HCT116 (cell line): Measurements from ENCODE around the gene OR2A12. TPM values are rescaled to one million over a fixed set of nuclear protein-coding genes. Genes with fewer than 3 reads are reported as not detected.

Experiments
- ATAC-seq: fragments of 200-7000 bp; cut with Tn5 transposase; 2 replicates; pipeline ENCODE4 v1.9.1; 2020; ENCODE audit warnings: mild to moderate bottlenecking, moderate library complexity
- BruUV-seq: library from RNA; stranded (reverse); fragments of 400-500 nt; replicated peaks from 2 replicates; lab custom pipeline; 2021; lab: Mats Ljungman, UMichigan
- CTCF ChIA-PET: fragments of 300-600 bp; sonication (Branson Sonifier 250); formaldehyde crosslinking; loops from one replicate; lab custom pipeline; 2021; ENCODE audit warnings: antibody characterized with exemption; lab: Charles Lee
- POLR2A ChIA-PET: fragments of 300-600, 350-600 bp; sonication (Branson Sonifier 250); formaldehyde crosslinking; loops from one replicate; lab custom pipeline; 2021; ENCODE audit warnings: antibody characterized with exemption; lab: Charles Lee
- RAD21 ChIA-PET, 2 experiments: fragments of 300-600 bp; sonication (Branson Sonifier 250); formaldehyde crosslinking; loops; one replicate each; lab custom pipeline; 2023; ENCODE audit warnings: low total read pairs in 2 of 2; ENCODE audit not compliant: uncharacterized antibody in 2 of 2, unreplicated experiment in 2 of 2, low non-redundant PET in 1 of 2; lab: Charles Lee
- DNase-seq: peaks from one replicate; pipeline ENCODE4 v3.0.0-alpha.2; 2010; ENCODE audit warnings: low read depth, low spot score
- H2AFZ ChIP-seq: fragments of 200-600 bp; shearing (Covaris generic), sonication (generic); 2 replicates; pipeline ENCODE4 v1.6.1; 2017; ENCODE audit warnings: low read depth, mixed run types, mixed read lengths, antibody characterized with exemption, low read length; ENCODE audit not compliant: poor library complexity, severe bottlenecking
- H3K27ac ChIP-seq: 2 replicates; pipeline ENCODE4 v1.5.1; 2012; ENCODE audit warnings: low read depth, low read length
- H3K27me3 ChIP-seq: fragments of 200-600 bp; sonication (generic); 2 replicates; pipeline ENCODE4 v1.6.1; 2016; ENCODE audit warnings: mixed run types, low read length, mixed read lengths; ENCODE audit not compliant: insufficient read depth
- H3K36me3 ChIP-seq, 2 experiments: fragments of 200-500 bp in 1 of 2; fragments of 200-600 bp in 1 of 2; sonication (Bioruptor generic) in 1 of 2; sonication (generic) in 1 of 2; 2 replicates each; pipeline versions ENCODE4 v1.5.1 to v1.6.1; 2014 to 2016; ENCODE audit warnings: low read length in 2 of 2, inconsistent platforms in 1 of 2, mixed read lengths in 1 of 2, mixed run types in 1 of 2; ENCODE audit not compliant: insufficient read depth in 2 of 2, control insufficient read depth in 1 of 2
- H3K4me1 ChIP-seq, 2 experiments: fragments of 200-600 bp in 1 of 2; sonication (generic) in 1 of 2; 2 replicates each; pipeline versions ENCODE4 v1.5.1 to v1.6.1; 2012 to 2017; ENCODE audit warnings: low read length in 2 of 2, inconsistent platforms in 1 of 2, mild to moderate bottlenecking in 1 of 2, mixed read lengths in 1 of 2, mixed run types in 1 of 2, moderate library complexity in 1 of 2; ENCODE audit not compliant: insufficient read depth in 2 of 2, control insufficient read depth in 1 of 2
- H3K4me2 ChIP-seq: fragments of 200-600 bp; sonication (generic); 2 replicates; pipeline ENCODE4 v1.6.1; 2017; ENCODE audit warnings: mixed run types, low read length, mixed read lengths
- H3K4me3 ChIP-seq, 2 experiments: fragments of 200-600 bp in 1 of 2; sonication (generic) in 1 of 2; replicated peaks in 1 of 2; 2 replicates each; pipeline ENCODE4 v1.5.1; 2011 to 2016; ENCODE audit warnings: low read length in 2 of 2, control low read depth in 1 of 2, low read depth in 1 of 2, mild to moderate bottlenecking in 1 of 2, mixed read lengths in 1 of 2, mixed run types in 1 of 2
- H3K79me2 ChIP-seq: fragments of 200-600 bp; sonication (generic); 2 replicates; pipeline ENCODE4 v1.6.1; 2017; ENCODE audit warnings: mild to moderate bottlenecking, mixed run types, low read length, moderate library complexity, mixed read lengths; ENCODE audit not compliant: insufficient read depth
- H3K9ac ChIP-seq: fragments of 200-600 bp; sonication (generic); 2 replicates; pipeline ENCODE4 v1.6.1; 2016; ENCODE audit warnings: low read length, mixed read lengths
- H3K9me2 ChIP-seq: fragments of 200-600 bp; sonication (generic), shearing (Covaris generic); 2 replicates; pipeline ENCODE4 v1.6.1; 2017; ENCODE audit warnings: mixed run types, mild to moderate bottlenecking, moderate library complexity; ENCODE audit not compliant: insufficient read depth
- H3K9me3 ChIP-seq, 2 experiments: fragments of 200-500 bp in 1 of 2; fragments of 200-600 bp in 1 of 2; sonication (Bioruptor generic) in 1 of 2; sonication (generic) in 1 of 2; 2 replicates each; pipeline ENCODE4 v1.6.1; 2014 to 2017; ENCODE audit warnings: low read length in 2 of 2, mixed read lengths in 2 of 2, inconsistent platforms in 1 of 2, low read depth in 1 of 2, mild to moderate bottlenecking in 1 of 2, mixed run types in 1 of 2, moderate library complexity in 1 of 2; ENCODE audit not compliant: control insufficient read depth in 1 of 2, insufficient read depth in 1 of 2
- H4K20me1 ChIP-seq: fragments of 200-600 bp; sonication (generic), shearing (Covaris generic); 2 replicates; pipeline ENCODE4 v1.6.1; 2017; ENCODE audit warnings: mixed run types, mild to moderate bottlenecking, moderate library complexity; ENCODE audit not compliant: insufficient read depth
- CBX3 ChIP-seq: IDR thresholded peaks from 2 replicates; pipeline ENCODE4 v1.6.1; 2012; ENCODE audit warnings: low read depth
- CTCF ChIP-seq, 3 experiments: fragments of 200-600 bp in 1 of 3; sonication (generic) in 1 of 3; IDR thresholded peaks in 2 of 3; conservative IDR thresholded peaks in 1 of 3; 2 replicates each; pipeline ENCODE4 v1.5.1; 2012 to 2017; ENCODE audit warnings: low read depth in 2 of 3, low read length in 2 of 3, antibody characterized with exemption in 1 of 3, borderline replicate concordance in 1 of 3, control low read depth in 1 of 3, mild to moderate bottlenecking in 1 of 3, mixed read lengths in 1 of 3, mixed run types in 1 of 3, moderate library complexity in 1 of 3; ENCODE audit not compliant: insufficient read depth in 1 of 3
- FOSL1 ChIP-seq: IDR thresholded peaks from 2 replicates; pipeline ENCODE4 v1.6.1; 2012; ENCODE audit warnings: low read depth
- RAD21 ChIP-seq: IDR thresholded peaks from 2 replicates; pipeline ENCODE4 v1.6.1; 2012; ENCODE audit warnings: low read depth, mild to moderate bottlenecking
- SP1 ChIP-seq: IDR thresholded peaks from 2 replicates; pipeline ENCODE4 v1.6.1; 2012; ENCODE audit warnings: low read depth
- TCF7L2 ChIP-seq: IDR thresholded peaks from 2 replicates; pipeline ENCODE4 v1.7.0; 2011; ENCODE audit warnings: borderline replicate concordance, inconsistent platforms; ENCODE audit not compliant: insufficient read depth, insufficient read length; ENCODE audit errors: extremely low read depth
- ZFX ChIP-seq: fragments of 450-650 bp; IDR thresholded peaks from 2 replicates; pipeline ENCODE4 v1.6.1; 2017
- ZNF274 ChIP-seq: fragments of 200-500 bp; sonication (Bioruptor generic); IDR thresholded peaks from 2 replicates; pipeline ENCODE4 v1.6.1; 2014; ENCODE audit warnings: mild to moderate bottlenecking, low read depth, low read length, inconsistent platforms
- intact Hi-C: fragments of 100-400 bp; cut with micrococcal nuclease; formaldehyde crosslinking; loops from 2 replicates; pipeline ENCODE4 v1.10.0; 2022
- total RNA-seq: library from RNA; stranded (reverse); gene quantifications from one replicate; pipeline ENCODE4 v1.2.1, GENCODE V29; 2021; ENCODE audit not compliant: unreplicated experiment
- TF ChIP-seq, protein P1 (sequence below): IDR thresholded peaks from 2 replicates; pipeline ENCODE4 v1.6.1; 2012

OR2A12 gene
- total RNA-seq, 1 experiment from 2014 or later = not detected

GRCh38 chr7:144148224-144148827 lies 62.2 kb downstream of the OR2A12 start:
- H4K20me1 ChIP-seq = no peaks in the 10 kb centered on the region
- intact Hi-C loops = no loop called here
- no peaks in the 10 kb centered on the region for H3K9me2 ChIP-seq
- CTCF ChIA-PET = no interaction called here
- no peaks in the 10 kb centered on the region for H3K79me2 ChIP-seq
- no peak overlapping the region for H2AFZ ChIP-seq
- no peak for DNase-seq
- H3K9me3 ChIP-seq = peaks cover 3 to 9% of the 10 kb centered on the region in 2 experiments; a peak in 3 of 4 replicates
- H3K9ac ChIP-seq = no peak overlapping the region
- POLR2A ChIA-PET = no interaction called here
- no peaks in the 10 kb centered on the region for H3K36me3 ChIP-seq
- no TSS peak for BruUV-seq
- H3K4me2 ChIP-seq = no peak overlapping the region
- H3K4me3 ChIP-seq = no peak overlapping the region
- no peak overlapping the region for H3K27ac ChIP-seq
- no peaks in the 10 kb centered on the region for H3K4me1 ChIP-seq
- no peaks in the 10 kb centered on the region for H3K27me3 ChIP-seq
- RAD21 ChIA-PET = no interaction called here
- TF ChIP-seq FOSL1 (0 out of 2 replicates have a peak, but pooled peaks have one; percentile 7), CBX3 (peak; percentile 90; the same call in 1 of the 2 replicates), TCF7L2 (no peak), SP1 (no peak), ZFX (no peak), CTCF (IDR thresholded peaks at IDR 0.05 in 2 of 3, conservative IDR thresholded peaks at IDR 0.05 in 1 of 3; ENCODE audit: borderline replicate concordance in 1 of 3, insufficient read depth in 1 of 3, low read depth in 2 of 3, low read length in 2 of 3) (no peak), RAD21 (no peak), ZNF274 (no peak)
- TF ChIP-seq, protein P1, sequence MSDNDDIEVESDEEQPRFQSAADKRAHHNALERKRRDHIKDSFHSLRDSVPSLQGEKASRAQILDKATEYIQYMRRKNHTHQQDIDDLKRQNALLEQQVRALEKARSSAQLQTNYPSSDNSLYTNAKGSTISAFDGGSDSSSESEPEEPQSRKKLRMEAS = no peak
- TF ChIP-seq, all 23 proteins: peak for 2
- no peak for ATAC-seq

Other genes with a start within 250 kb of the OR2A12 start
- gene TCAF1, start 184.1 kb upstream of the OR2A12 start, total RNA-seq = 58.4 TPM
- gene OR2F2, start 151.0 kb upstream of the OR2A12 start, total RNA-seq = not detected
- not detected for gene OR2F1, start 131.4 kb upstream of the OR2A12 start, total RNA-seq
- not detected for gene OR6B1, start 86.0 kb upstream of the OR2A12 start, total RNA-seq
- gene OR2A5, start 37.3 kb upstream of the OR2A12 start, total RNA-seq = not detected
- not detected for gene OR2A25, start 16.5 kb upstream of the OR2A12 start, total RNA-seq
- gene OR2A2, start 23.3 kb downstream of the OR2A12 start, total RNA-seq = not detected
- gene OR2A14, start 36.9 kb downstream of the OR2A12 start, total RNA-seq = not detected
- 6.0 TPM for gene CTAGE4, start 97.2 kb downstream of the OR2A12 start, total RNA-seq
- 17.4 TPM for gene ARHGEF35, start 109.6 kb downstream of the OR2A12 start, total RNA-seq
- not detected for gene OR2A42, start 153.3 kb downstream of the OR2A12 start, total RNA-seq
- gene OR2A7, start 178.5 kb downstream of the OR2A12 start, total RNA-seq = 8.1 TPM
- 6.1 TPM for gene CTAGE8, start 183.0 kb downstream of the OR2A12 start, total RNA-seq
- gene OR2A1, start 226.1 kb downstream of the OR2A12 start, total RNA-seq = not detected